A549 (cell line): ENCODE data around the gene SLC27A2. TPM values are rescaled to one million over a fixed set of nuclear protein-coding genes. Genes with fewer than 3 reads are reported as not detected.

ENCODE experiments used
- ATAC-seq, 2 experiments: fragments of 200-7000 bp in 1 of 2; fragments of >200 bp in 1 of 2; cut with Nextera tagmentation in 1 of 2; cut with Tn5 transposase in 1 of 2; 3 replicates each; pipeline versions ENCODE4 v1.8.0 to v1.9.1; 2018 to 2020; ENCODE audit warnings: mild to moderate bottlenecking in 1 of 2, moderate library complexity in 1 of 2
- CTCF ChIA-PET: fragments of 300-600 bp; sonication (Branson Sonifier 250); formaldehyde crosslinking; extraction: SDS; loops from one replicate; lab custom pipeline; 2021; ENCODE audit warnings: antibody characterized with exemption, inconsistent platforms; lab: Yijun Ruan, JAX
- POLR2A ChIA-PET: fragments of 350-600 bp; formaldehyde crosslinking; extraction: SDS; loops from one replicate; lab custom pipeline; 2021; ENCODE audit warnings: antibody characterized with exemption, inconsistent platforms; lab: Yijun Ruan, JAX
- DNase-seq, 2 experiments: peaks; one replicate each; pipeline versions ENCODE4 v3.0.0 to v3.0.0-alpha.2; 2011 to 2016; ENCODE audit warnings: low read depth in 1 of 2, low spot score in 1 of 2
- FAIRE-seq: peaks from 2 replicates; lab custom pipeline; 2011; peaks lifted over from hg19 to GRCh38; lab: Jason Lieb, UNC
- H3K27ac ChIP-seq, 2 experiments: fragments of >200 bp; sonication (Bioruptor Twin); formaldehyde crosslinking; 3 replicates each; pipeline ENCODE4 v1.5.1; 2016 to 2017
- H3K4me1 ChIP-seq: fragments of >200 bp; sonication (Bioruptor Twin); formaldehyde crosslinking; 3 replicates; pipeline ENCODE4 v1.6.1; 2016
- H3K4me2 ChIP-seq: fragments of >200 bp; sonication (Bioruptor Twin); formaldehyde crosslinking; 3 replicates; pipeline ENCODE4 v1.6.1; 2016
- H3K4me3 ChIP-seq: fragments of >200 bp; sonication (Bioruptor Twin); formaldehyde crosslinking; 3 replicates; pipeline ENCODE4 v1.5.1; 2016
- H3K9me3 ChIP-seq: fragments of >200 bp; sonication (Bioruptor Twin); formaldehyde crosslinking; 3 replicates; pipeline ENCODE4 v1.6.1; 2016
- CHD2 ChIP-seq: fragments of 150-350 bp; IDR thresholded peaks from 2 replicates; pipeline ENCODE4 v1.6.1; 2014; ENCODE audit warnings: low read length; ENCODE audit not compliant: partially characterized antibody
- CHD4 ChIP-seq: fragments of 200-600 bp; sonication (generic); IDR thresholded peaks from 2 replicates; pipeline ENCODE4 v1.6.1; 2016; ENCODE audit warnings: antibody characterized with exemption, mild to moderate bottlenecking, borderline replicate concordance
- EHF ChIP-seq: fragments of 250-450 bp; sonication (Bioruptor Pico); IDR thresholded peaks from 2 replicates; pipeline ENCODE4 v1.5.0; 2020; ENCODE audit warnings: mild to moderate bottlenecking
- EHMT2 ChIP-seq: fragments of 200-600 bp; sonication (generic); IDR thresholded peaks from 2 replicates; pipeline ENCODE4 v1.6.1; 2016; ENCODE audit warnings: antibody characterized with exemption, low read depth, mild to moderate bottlenecking, moderate library complexity
- EP300 ChIP-seq, 2 experiments: fragments of >200 bp; sonication (Bioruptor Twin); formaldehyde crosslinking; IDR thresholded peaks; 2 replicates in 1 of 2; 3 replicates in 1 of 2; pipeline ENCODE4 v1.6.1; 2016 to 2017
- ESRRA ChIP-seq: fragments of 150-350 bp; IDR thresholded peaks from 2 replicates; pipeline ENCODE4 v1.6.1; 2014; ENCODE audit warnings: mild to moderate bottlenecking, low read length, borderline replicate concordance
- FOSL2 ChIP-seq, 2 experiments: fragments of 450-650 bp in 1 of 2; fragments of >200 bp in 1 of 2; sonication (Bioruptor Twin) in 1 of 2; formaldehyde crosslinking; IDR thresholded peaks; 2 replicates each; pipeline versions ENCODE4 v1.5.0 to v1.6.1; 2016 to 2020; ENCODE audit warnings: mild to moderate bottlenecking in 1 of 2, moderate library complexity in 1 of 2
- HDAC2 ChIP-seq: fragments of 200-600 bp; sonication (generic); IDR thresholded peaks from 2 replicates; pipeline ENCODE4 v1.6.1; 2016
- HEYL ChIP-seq: fragments of 250-450 bp; sonication (Bioruptor Pico); IDR thresholded peaks from 2 replicates; pipeline ENCODE4 v1.8.0; 2021; ENCODE audit warnings: mild to moderate bottlenecking, moderate library complexity
- HOXB13 ChIP-seq: fragments of 250-450 bp; sonication (Bioruptor Pico); IDR thresholded peaks from 2 replicates; pipeline ENCODE4 v1.5.0; 2020; ENCODE audit warnings: low read depth, mild to moderate bottlenecking, moderate library complexity
- KDM1A ChIP-seq: fragments of 200-600 bp; sonication (generic); IDR thresholded peaks from 2 replicates; pipeline ENCODE4 v1.6.1; 2016; ENCODE audit warnings: low read depth, mild to moderate bottlenecking
- MAZ ChIP-seq: fragments of 150-350 bp; IDR thresholded peaks from 2 replicates; pipeline ENCODE4 v1.6.1; 2014; ENCODE audit warnings: antibody characterized with exemption, low read depth, low read length, borderline replicate concordance
- MYC ChIP-seq: IDR thresholded peaks from 2 replicates; pipeline ENCODE4 v1.6.1; 2012; ENCODE audit warnings: mild to moderate bottlenecking, inconsistent platforms, low read length, improper control_type of control experiment, borderline replicate concordance
- POLR2A ChIP-seq: IDR thresholded peaks from 2 replicates; pipeline ENCODE4 v1.6.1; 2012; ENCODE audit warnings: mild to moderate bottlenecking, low read length
- POLR2AphosphoS2 ChIP-seq: conservative IDR thresholded peaks from 2 replicates; pipeline ENCODE4 v1.6.1; 2012; ENCODE audit warnings: low read length, improper control_type of control experiment, inconsistent platforms
- RARB ChIP-seq: fragments of 250-450 bp; sonication (Bioruptor Pico); IDR thresholded peaks from 2 replicates; pipeline ENCODE4 v1.8.0; 2021; ENCODE audit warnings: mild to moderate bottlenecking, moderate library complexity
- RNF2 ChIP-seq: fragments of 200-600 bp; sonication (generic); IDR thresholded peaks from 2 replicates; pipeline ENCODE4 v1.6.1; 2016; ENCODE audit warnings: low read depth, mild to moderate bottlenecking, antibody characterized with exemption, moderate library complexity, borderline replicate concordance
- SMC3 ChIP-seq: fragments of >200 bp; sonication (Bioruptor Twin); formaldehyde crosslinking; IDR thresholded peaks from 3 replicates; pipeline ENCODE4 v1.6.1; 2018; ENCODE audit warnings: inconsistent platforms
- TFCP2L1 ChIP-seq: fragments of 250-450 bp; sonication (Bioruptor Pico); IDR thresholded peaks from 2 replicates; pipeline ENCODE4 v1.5.0; 2021; ENCODE audit warnings: mild to moderate bottlenecking
- ZC3H11A ChIP-seq: fragments of 450-650 bp; IDR thresholded peaks from 2 replicates; pipeline ENCODE4 v1.6.1; 2014; ENCODE audit warnings: antibody characterized with exemption, mild to moderate bottlenecking
- ZSCAN20 ChIP-seq: fragments of 250-450 bp; sonication (Bioruptor Pico); IDR thresholded peaks from 2 replicates; pipeline ENCODE4 v1.8.0; 2022; ENCODE audit warnings: mild to moderate bottlenecking, moderate library complexity
- WGBS: methylation state at CpG from one replicate; pipeline ENCODE4 v1.1.6; 2017; ENCODE audit errors: missing lambda C conversion rate; 5-methylcytosine and 5-hydroxymethylcytosine counted together
- polyA plus RNA-seq, 4 experiments: library from polyadenylated mRNA; depleted of rRNA in 3 of 4; stranded (reverse); fragments of >200 nt; fragmentation: RNase III in 1 of 4; extraction: RNeasy Plus Mini Kit Qiagen cat#74134 plus additional on column Dnase treatment in 1 of 4; gene quantifications; 2 replicates in 3 of 4; 3 replicates in 1 of 4; pipeline ENCODE4 v1.2.3, GENCODE V29; 2011 to 2017
- TF ChIP-seq, protein P1 (sequence below): fragments of >200 bp; sonication (Bioruptor Twin); formaldehyde crosslinking; IDR thresholded peaks from 3 replicates; pipeline ENCODE4 v1.6.1; 2016
- TF ChIP-seq, protein P2 (sequence below): fragments of >200 bp; sonication (Bioruptor Twin); formaldehyde crosslinking; IDR thresholded peaks from 3 replicates; pipeline ENCODE4 v1.5.1; 2016

Gene SLC27A2
- polyA plus RNA-seq, 2 of the 4 experiments (the other 2 are of a cell fraction) = 36.0 to 44.1 TPM

DNA sequence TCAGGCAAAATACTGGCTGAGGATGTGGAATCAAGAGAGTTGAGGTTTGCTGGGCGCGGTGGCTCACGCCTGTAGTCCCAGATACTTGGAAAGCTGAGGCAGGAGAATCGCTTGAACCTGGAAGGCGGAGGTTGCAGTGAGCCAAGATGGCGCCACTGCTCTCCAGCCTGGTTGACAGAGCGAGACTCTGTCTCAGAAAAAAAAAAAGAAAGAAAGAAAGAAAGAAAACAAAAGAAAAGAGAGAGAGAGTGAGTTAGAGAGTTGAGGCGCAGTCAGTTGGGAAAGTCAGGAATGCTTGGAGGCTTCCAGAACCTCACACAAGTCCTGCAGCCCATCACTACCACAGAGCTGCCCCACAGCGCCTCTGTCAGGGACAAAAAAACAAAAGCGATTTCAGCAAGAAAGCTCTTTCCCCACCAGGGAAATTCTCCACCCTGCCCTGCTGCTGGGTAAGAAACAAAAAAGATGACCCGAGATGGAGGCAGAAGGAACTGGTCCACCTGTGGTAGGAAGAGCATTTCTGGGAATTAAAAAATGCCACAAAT, 69.7 kb downstream of the SLC27A2 start:
- TF ChIP-seq HEYL (no peak), TFCP2L1 (CRISPR knock-in tag) (no peak), EP300 (IDR thresholded peaks at IDR 0.05) (no peak), CHD4 (no peak), MAZ (no peak), EHF (no peak), HDAC2 (no peak), SMC3 (no peak), FOSL2 (IDR thresholded peaks at IDR 0.05) (no peak), FOSL2 (CRISPR knock-in tag; IDR thresholded peaks at IDR 0.05) (no peak), ZSCAN20 (CRISPR knock-in tag) (no peak), POLR2A (no peak), HOXB13 (no peak), MYC (no peak), EHMT2 (no peak), CHD2 (no peak), POLR2AphosphoS2 (no peak), KDM1A (no peak)
- TF ChIP-seq, protein P1, sequence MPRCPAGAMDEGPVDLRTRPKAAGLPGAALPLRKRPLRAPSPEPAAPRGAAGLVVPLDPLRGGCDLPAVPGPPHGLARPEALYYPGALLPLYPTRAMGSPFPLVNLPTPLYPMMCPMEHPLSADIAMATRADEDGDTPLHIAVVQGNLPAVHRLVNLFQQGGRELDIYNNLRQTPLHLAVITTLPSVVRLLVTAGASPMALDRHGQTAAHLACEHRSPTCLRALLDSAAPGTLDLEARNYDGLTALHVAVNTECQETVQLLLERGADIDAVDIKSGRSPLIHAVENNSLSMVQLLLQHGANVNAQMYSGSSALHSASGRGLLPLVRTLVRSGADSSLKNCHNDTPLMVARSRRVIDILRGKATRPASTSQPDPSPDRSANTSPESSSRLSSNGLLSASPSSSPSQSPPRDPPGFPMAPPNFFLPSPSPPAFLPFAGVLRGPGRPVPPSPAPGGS = no peak
- TF ChIP-seq, protein P2, sequence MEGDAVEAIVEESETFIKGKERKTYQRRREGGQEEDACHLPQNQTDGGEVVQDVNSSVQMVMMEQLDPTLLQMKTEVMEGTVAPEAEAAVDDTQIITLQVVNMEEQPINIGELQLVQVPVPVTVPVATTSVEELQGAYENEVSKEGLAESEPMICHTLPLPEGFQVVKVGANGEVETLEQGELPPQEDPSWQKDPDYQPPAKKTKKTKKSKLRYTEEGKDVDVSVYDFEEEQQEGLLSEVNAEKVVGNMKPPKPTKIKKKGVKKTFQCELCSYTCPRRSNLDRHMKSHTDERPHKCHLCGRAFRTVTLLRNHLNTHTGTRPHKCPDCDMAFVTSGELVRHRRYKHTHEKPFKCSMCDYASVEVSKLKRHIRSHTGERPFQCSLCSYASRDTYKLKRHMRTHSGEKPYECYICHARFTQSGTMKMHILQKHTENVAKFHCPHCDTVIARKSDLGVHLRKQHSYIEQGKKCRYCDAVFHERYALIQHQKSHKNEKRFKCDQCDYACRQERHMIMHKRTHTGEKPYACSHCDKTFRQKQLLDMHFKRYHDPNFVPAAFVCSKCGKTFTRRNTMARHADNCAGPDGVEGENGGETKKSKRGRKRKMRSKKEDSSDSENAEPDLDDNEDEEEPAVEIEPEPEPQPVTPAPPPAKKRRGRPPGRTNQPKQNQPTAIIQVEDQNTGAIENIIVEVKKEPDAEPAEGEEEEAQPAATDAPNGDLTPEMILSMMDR = no peak
- ATAC-seq (no peak), FAIRE-seq (no peak), DNase-seq (no peak)
- ChIA-PET POLR2A (interaction anchor here (0.7 kb wide), 1 partner anchor 1129 kb away, joined by 3 read pairs; no protein-coding TSS in a partner anchor), CTCF (interaction anchor here (0.9 to 2.2 kb wide), 4 partner anchors 11 to 101 kb away, joined by 3 to 13 read pairs (median 4); no protein-coding TSS in a partner anchor)
- Histone ChIP-seq H3K9me3 (no peaks in the 10 kb centered on the region), H3K27ac (no peak overlapping the region), H3K4me1 (peaks cover 16% of the 10 kb centered on the region), H3K4me2 (no peak overlapping the region), H3K4me3 (no peak overlapping the region)
- WGBS = 82% methylated on average over 11 of the region's 11 CpGs

DNA sequence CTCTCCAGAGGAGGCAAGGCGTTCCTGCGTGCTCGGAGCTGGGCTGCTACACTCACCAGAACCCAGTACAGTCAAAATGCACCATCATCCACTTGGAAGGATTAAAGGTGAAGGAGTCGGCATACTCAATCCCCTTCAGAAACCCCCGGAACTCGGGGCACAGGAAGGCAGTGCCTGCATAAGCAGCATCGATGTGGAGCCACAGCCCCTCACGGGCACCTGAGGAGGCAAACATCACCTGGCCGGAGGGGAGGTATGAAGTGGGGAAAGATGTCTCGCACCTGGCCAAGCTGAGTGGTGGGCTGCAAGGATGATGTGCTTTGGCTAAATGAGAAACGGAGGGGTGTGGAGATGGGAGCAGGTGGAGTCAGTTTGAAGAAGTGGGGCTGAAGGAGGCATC, 70.6 kb downstream of the SLC27A2 start:
- 91% methylated on average over 11 of the region's 11 CpGs for WGBS
- no peak for DNase-seq
- peaks cover 24% of the 10 kb centered on the region for H3K4me1 ChIP-seq
- ATAC-seq = no peak
- no peak overlapping the region for H3K4me2 ChIP-seq
- H3K27ac ChIP-seq = no peak overlapping the region
- ChIA-PET CTCF (interaction anchor here (1.3 to 2.2 kb wide), 2 partner anchors 12 to 16 kb away, joined by 3 to 13 read pairs; no protein-coding TSS in a partner anchor), POLR2A (no interaction called here)
- FAIRE-seq = no peak
- TF ChIP-seq RNF2 (no peak), ESRRA (no peak), ZC3H11A (no peak), RARB (CRISPR knock-in tag) (no peak)
- TF ChIP-seq, protein P2 = no peak
- H3K4me3 ChIP-seq = no peak overlapping the region
- no peaks in the 10 kb centered on the region for H3K9me3 ChIP-seq
